ENCODE results near the gene SLC19A1.

The SLC19A1 gene

DNA sequence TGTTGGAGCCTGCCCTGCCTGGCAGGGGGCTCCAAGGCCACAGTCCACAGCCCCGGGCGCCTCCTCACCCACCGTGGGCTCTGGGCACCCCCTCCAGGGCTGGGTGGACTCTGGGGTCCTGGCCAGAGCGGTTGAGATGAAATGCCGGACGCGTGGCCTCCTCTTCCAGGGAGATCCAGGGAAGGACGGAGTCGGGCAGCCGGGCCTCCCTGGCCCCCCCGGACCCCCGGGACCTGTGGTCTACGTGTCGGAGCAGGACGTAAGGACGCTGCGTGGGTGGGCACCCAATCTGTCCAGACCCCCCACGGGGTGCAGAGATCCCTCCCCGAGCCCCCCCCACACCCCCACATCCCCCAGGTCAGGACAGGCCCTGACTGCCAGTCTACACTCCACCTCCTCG, 51.2 kb downstream of the SLC19A1 start:
- no peak overlapping the region for H3K27ac ChIP-seq (ENCODE audit: insufficient read depth, low read length, poor library complexity, severe bottlenecking)
- no peak for DNase-seq
- no peaks in the 10 kb centered on the region for H3K9me3 ChIP-seq (ENCODE audit: control insufficient read depth, low read length)
- H3K4me3 ChIP-seq (ENCODE audit: insufficient read depth, low read depth, low read length, poor library complexity, severe bottlenecking), result no peak overlapping the region
- H3K27me3 ChIP-seq (replicated peaks; ENCODE audit: control insufficient read depth, insufficient read depth, low read length, poor library complexity, severe bottlenecking), result no peaks in the 10 kb centered on the region
- H3K36me3 ChIP-seq (ENCODE audit: control insufficient read depth, insufficient read depth, low read length), result no peaks in the 10 kb centered on the region
- H3K4me1 ChIP-seq (ENCODE audit: control insufficient read depth, insufficient read depth, low read length, poor library complexity, severe bottlenecking), result no peaks in the 10 kb centered on the region

DNA sequence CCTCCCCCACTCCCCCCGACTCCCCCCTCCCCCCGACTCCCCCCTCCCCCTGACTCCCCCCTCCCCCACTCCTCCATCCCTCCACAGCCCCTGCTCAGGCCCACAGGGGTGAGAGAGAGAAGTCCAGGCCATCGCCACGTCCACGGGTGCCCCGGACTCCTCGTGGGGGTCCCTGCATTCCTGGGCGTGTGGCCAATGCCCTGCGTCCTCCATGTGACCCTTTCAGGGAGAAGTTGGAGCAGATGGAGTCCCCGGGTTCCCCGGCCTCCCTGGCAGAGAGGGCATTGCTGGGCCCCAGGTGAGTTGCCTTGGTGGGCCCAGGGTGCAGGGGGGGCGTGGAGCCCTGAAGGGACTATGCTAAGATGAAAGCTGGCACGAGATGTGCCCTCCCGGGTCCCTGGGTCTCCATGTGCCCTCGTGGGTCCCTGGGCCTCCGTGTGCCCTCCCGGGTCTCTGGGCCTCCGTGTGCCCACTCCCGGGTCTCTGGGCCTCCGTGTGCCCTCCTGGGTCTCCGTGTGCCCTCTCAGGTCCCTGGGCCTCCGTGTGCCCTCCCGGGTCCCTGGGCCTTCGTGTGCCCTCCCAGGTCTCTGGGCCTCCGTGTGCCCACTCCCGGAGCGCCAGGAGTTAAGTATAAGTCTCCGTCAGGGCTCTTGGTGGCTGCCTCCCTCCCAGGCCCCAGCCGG, 52.0 kb downstream of the SLC19A1 start:
- H3K27me3 ChIP-seq (replicated peaks; ENCODE audit: control insufficient read depth, insufficient read depth, low read length, poor library complexity, severe bottlenecking), result no peaks in the 10 kb centered on the region
- H3K4me1 ChIP-seq (ENCODE audit: control insufficient read depth, insufficient read depth, low read length, poor library complexity, severe bottlenecking), result no peaks in the 10 kb centered on the region
- H3K27ac ChIP-seq (ENCODE audit: insufficient read depth, low read length, poor library complexity, severe bottlenecking), result no peak overlapping the region
- H3K36me3 ChIP-seq (ENCODE audit: control insufficient read depth, insufficient read depth, low read length), result no peaks in the 10 kb centered on the region
- DNase-seq, result no peak
- H3K9me3 ChIP-seq (ENCODE audit: control insufficient read depth, low read length), result no peaks in the 10 kb centered on the region
- no peak overlapping the region for H3K4me3 ChIP-seq (ENCODE audit: insufficient read depth, low read depth, low read length, poor library complexity, severe bottlenecking)

DNA sequence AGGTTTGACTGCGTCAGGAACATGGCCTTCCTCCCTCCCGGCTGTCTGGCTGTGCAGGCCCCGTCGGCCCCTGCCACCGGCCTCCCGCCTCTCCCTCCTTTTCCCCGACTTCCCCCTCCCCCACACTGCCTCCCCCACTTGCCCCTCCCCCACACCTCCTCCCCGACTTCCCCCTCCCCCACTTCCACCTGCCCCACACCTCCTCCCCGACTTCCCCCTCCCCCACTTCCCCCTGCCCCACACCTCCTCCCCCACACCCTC, 52.6 kb downstream of the SLC19A1 start:
- no peak overlapping the region for H3K4me3 ChIP-seq (ENCODE audit: insufficient read depth, low read depth, low read length, poor library complexity, severe bottlenecking)
- H3K27me3 ChIP-seq (replicated peaks; ENCODE audit: control insufficient read depth, insufficient read depth, low read length, poor library complexity, severe bottlenecking), result no peaks in the 10 kb centered on the region
- H3K4me1 ChIP-seq (ENCODE audit: control insufficient read depth, insufficient read depth, low read length, poor library complexity, severe bottlenecking), result no peaks in the 10 kb centered on the region
- H3K9me3 ChIP-seq (ENCODE audit: control insufficient read depth, low read length), result no peaks in the 10 kb centered on the region
- H3K27ac ChIP-seq (ENCODE audit: insufficient read depth, low read length, poor library complexity, severe bottlenecking), result no peak overlapping the region
- no peak for DNase-seq
- no peaks in the 10 kb centered on the region for H3K36me3 ChIP-seq (ENCODE audit: control insufficient read depth, insufficient read depth, low read length)

DNA sequence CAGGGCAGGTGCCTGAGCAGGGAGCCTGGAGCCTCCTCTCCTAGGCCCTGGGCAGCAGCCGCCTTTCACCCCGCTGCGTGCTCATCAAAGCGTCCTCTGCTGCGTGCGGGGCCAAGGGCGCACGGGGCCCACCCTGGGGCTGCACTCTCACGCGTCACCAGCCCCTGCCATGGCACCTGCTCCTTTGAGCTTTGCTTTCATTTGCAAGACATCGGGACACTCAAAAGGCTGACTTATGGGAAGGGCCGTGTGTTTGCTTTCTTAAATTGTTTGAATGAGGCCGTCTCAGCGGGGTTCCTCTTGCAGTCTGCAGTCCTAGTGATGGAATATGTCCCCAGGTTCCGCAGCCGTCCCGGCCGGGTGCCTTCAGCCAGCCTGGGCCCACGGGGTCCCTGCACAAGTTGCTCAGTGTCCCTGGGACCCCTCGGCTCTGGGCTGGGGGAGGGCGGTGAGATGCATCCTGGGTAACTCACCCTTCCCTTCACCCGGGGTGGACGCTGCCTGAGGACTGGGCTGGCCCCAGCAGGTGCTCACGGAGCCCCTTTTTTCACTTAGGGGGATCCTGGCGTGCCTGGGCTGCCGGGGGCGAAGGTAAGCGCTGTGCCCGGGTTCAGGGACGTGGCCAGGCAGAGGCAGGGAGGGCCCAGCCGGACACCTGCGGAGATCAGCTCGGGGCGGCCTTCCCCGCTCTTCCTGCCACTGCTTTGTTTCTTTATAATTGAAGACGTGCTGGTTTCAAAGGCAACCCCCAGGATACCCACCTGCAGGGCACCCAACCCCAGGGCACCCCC, 53.1 kb downstream of the SLC19A1 start:
- H3K27ac ChIP-seq (ENCODE audit: insufficient read depth, low read length, poor library complexity, severe bottlenecking), result no peak overlapping the region

DNA sequence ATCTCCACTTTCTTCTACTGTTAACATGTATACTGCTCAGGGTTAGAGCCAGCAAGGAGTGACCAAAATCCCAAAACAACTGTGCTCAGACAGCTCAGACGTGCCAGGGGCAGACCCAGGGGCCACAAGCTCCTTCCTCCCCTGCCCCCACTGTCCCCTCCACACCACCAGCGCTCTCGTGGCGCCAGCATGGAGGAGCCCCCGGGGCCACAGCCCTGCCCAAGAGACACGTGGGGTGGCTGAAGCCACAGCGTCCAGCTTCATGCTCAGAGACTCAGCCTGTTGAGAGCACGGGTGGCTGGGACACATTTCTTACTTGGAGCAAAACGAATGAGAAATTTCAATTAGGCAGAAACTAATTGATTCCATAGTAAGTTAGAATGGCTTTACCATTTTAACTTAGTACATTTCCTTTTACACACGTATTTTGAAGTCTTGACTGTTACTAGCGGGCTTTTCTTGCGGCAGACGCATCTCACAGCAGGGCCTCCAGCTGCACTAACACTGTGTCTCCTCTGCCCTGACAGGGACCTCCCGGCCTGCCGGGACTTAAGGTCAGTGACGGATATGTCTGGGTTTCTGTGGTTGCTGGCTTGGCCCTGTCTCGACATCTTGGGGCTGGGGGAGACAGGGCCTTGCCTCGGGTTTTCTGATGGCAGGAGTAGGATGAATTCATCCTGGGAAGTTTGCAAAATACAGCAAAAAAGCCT, 54.2 kb downstream of the SLC19A1 start:
- no peaks in the 10 kb centered on the region for H3K36me3 ChIP-seq (ENCODE audit: control insufficient read depth, insufficient read depth, low read length)
- H3K4me3 ChIP-seq (ENCODE audit: insufficient read depth, low read depth, low read length, poor library complexity, severe bottlenecking), result no peak overlapping the region
- DNase-seq, result no peak

More for the DNA sequence above, 53.1 kb downstream of the SLC19A1 start:
- DNase-seq, result no peak
- Histone ChIP-seq H3K4me3 (ENCODE audit: insufficient read depth, low read depth, low read length, poor library complexity, severe bottlenecking) (no peak overlapping the region), H3K36me3 (ENCODE audit: control insufficient read depth, insufficient read depth, low read length) (no peaks in the 10 kb centered on the region), H3K27me3 (replicated peaks; ENCODE audit: control insufficient read depth, insufficient read depth, low read length, poor library complexity, severe bottlenecking) (no peaks in the 10 kb centered on the region), H3K9me3 (ENCODE audit: control insufficient read depth, low read length) (no peaks in the 10 kb centered on the region), H3K4me1 (ENCODE audit: control insufficient read depth, insufficient read depth, low read length, poor library complexity, severe bottlenecking) (no peaks in the 10 kb centered on the region)

DNA sequence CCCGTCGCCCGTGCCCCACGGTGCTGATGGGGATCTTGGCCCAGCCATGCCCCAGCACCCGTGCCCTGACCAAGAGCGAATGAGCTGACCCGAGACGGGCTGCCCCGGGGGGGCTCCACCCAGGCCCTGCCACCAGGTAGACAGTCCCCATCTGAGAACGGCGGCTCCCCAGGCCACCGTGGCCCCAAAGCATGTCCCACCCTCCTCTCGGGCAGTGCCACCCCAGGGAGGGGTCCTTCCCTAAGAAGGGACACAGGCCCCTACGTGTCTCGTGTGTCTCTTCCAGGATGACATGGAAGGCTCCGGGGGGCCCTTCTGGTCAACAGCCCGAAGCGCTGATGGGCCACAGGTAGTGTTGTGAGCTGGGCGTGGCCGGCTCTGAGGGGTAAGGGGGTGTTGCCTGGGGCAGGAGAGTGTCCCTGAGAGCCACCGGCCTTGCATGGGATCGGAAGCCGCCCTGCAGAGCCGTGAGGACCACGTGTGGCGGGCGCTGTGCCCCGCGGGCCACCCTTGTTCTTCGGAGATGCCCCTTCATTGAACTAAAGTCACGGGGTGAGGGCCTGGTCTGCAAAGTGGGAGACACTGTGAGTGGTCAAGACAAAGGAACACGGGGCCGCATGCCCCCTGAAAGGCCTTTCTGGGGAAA, 55.0 kb downstream of the SLC19A1 start:
- Histone ChIP-seq H3K27ac (ENCODE audit: insufficient read depth, low read length, poor library complexity, severe bottlenecking) (no peak overlapping the region), H3K9me3 (ENCODE audit: control insufficient read depth, low read length) (no peaks in the 10 kb centered on the region), H3K27me3 (replicated peaks; ENCODE audit: control insufficient read depth, insufficient read depth, low read length, poor library complexity, severe bottlenecking) (no peaks in the 10 kb centered on the region), H3K4me1 (ENCODE audit: control insufficient read depth, insufficient read depth, low read length, poor library complexity, severe bottlenecking) (no peaks in the 10 kb centered on the region), H3K36me3 (ENCODE audit: control insufficient read depth, insufficient read depth, low read length) (no peaks in the 10 kb centered on the region), H3K4me3 (ENCODE audit: insufficient read depth, low read depth, low read length, poor library complexity, severe bottlenecking) (no peak overlapping the region)
- DNase-seq, result no peak

More for the DNA sequence above, 54.2 kb downstream of the SLC19A1 start:
- Histone ChIP-seq H3K27me3 (replicated peaks; ENCODE audit: control insufficient read depth, insufficient read depth, low read length, poor library complexity, severe bottlenecking) (no peaks in the 10 kb centered on the region), H3K9me3 (ENCODE audit: control insufficient read depth, low read length) (no peaks in the 10 kb centered on the region), H3K4me1 (ENCODE audit: control insufficient read depth, insufficient read depth, low read length, poor library complexity, severe bottlenecking) (no peaks in the 10 kb centered on the region), H3K27ac (ENCODE audit: insufficient read depth, low read length, poor library complexity, severe bottlenecking) (no peak overlapping the region)

DNA sequence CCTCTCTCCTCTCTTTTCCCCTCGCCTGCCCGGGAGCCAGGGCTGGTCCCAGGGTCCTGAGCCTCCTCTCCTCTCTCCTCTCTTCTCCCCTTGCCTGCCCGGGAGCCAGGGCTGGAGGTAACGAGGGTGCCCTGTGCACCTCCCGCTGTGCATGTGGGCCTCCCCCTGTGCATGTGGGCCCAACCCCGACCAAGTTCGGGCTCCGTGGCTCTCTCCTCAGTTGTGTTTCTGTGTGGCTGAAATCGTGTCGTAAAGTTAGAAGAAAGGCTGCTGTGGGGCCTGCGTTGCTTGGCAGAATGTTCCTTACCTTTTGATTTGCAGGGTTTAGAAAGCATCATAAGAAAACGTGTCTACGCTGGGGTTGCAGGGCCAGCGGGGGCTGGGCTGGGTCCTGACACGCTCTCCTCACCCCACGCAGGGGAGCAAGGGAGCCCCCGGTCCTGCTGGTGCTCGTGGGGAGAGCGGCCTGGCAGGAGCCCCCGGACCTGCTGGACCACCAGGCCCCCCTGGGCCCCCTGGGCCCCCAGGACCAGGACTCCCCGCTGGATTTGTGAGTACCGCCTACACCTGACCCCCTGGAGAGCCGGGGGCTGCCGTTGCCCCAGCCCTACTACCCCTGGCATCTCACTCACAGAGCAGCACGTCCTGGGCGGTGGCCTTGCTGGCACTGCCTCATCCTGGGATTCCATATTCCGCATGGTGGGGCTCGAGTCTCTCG, 55.6 kb downstream of the SLC19A1 start:
- no peaks in the 10 kb centered on the region for H3K27me3 ChIP-seq (replicated peaks; ENCODE audit: control insufficient read depth, insufficient read depth, low read length, poor library complexity, severe bottlenecking)
- no peaks in the 10 kb centered on the region for H3K9me3 ChIP-seq (ENCODE audit: control insufficient read depth, low read length)
- no peaks in the 10 kb centered on the region for H3K36me3 ChIP-seq (ENCODE audit: control insufficient read depth, insufficient read depth, low read length)
- no peak for DNase-seq
- no peak overlapping the region for H3K4me3 ChIP-seq (ENCODE audit: insufficient read depth, low read depth, low read length, poor library complexity, severe bottlenecking)
- no peak overlapping the region for H3K27ac ChIP-seq (ENCODE audit: insufficient read depth, low read length, poor library complexity, severe bottlenecking)
- H3K4me1 ChIP-seq (ENCODE audit: control insufficient read depth, insufficient read depth, low read length, poor library complexity, severe bottlenecking), result no peaks in the 10 kb centered on the region

DNA sequence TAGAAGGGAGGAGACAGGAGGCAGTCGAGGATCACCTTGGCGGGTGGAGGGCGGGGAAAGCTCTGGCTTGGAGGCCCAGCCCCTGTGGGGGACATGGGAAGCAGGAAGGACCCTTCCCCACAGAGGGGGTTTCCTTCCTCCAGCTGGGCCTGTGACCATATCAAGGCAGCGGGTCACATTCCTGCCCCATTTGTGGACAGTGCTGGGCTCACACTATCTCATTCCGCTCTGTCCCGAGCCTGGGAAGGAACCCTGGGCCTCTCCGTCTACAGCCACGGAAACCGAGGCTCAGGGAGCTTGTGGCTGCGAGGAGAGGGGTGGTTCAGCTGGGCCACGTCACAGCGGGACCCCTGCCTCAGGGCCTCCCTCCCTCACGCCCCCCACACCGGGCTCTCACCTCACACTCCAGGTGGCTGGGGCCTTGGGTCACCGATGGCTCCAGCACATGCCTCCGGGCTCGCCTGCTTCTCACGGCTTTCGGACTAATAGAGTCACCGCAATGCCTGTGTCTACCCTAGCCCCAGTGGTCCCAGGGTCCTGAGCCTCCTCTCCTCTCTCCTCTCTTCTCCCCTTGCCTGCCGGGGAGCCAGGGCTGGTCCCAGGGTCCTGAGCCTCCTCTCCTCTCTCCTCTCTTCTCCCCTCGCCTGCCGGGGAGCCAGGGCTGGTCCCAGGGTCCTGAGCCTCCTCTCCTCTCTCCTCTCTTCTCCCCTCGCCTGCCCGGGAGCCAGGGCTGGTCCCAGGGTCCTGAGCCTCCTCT, 56.4 kb downstream of the SLC19A1 start:
- Histone ChIP-seq H3K9me3 (ENCODE audit: control insufficient read depth, low read length) (no peaks in the 10 kb centered on the region), H3K4me1 (ENCODE audit: control insufficient read depth, insufficient read depth, low read length, poor library complexity, severe bottlenecking) (no peaks in the 10 kb centered on the region), H3K36me3 (ENCODE audit: control insufficient read depth, insufficient read depth, low read length) (no peaks in the 10 kb centered on the region), H3K27me3 (replicated peaks; ENCODE audit: control insufficient read depth, insufficient read depth, low read length, poor library complexity, severe bottlenecking) (no peaks in the 10 kb centered on the region), H3K4me3 (ENCODE audit: insufficient read depth, low read depth, low read length, poor library complexity, severe bottlenecking) (no peak overlapping the region), H3K27ac (ENCODE audit: insufficient read depth, low read length, poor library complexity, severe bottlenecking) (no peak overlapping the region)
- DNase-seq, result no peak

DNA sequence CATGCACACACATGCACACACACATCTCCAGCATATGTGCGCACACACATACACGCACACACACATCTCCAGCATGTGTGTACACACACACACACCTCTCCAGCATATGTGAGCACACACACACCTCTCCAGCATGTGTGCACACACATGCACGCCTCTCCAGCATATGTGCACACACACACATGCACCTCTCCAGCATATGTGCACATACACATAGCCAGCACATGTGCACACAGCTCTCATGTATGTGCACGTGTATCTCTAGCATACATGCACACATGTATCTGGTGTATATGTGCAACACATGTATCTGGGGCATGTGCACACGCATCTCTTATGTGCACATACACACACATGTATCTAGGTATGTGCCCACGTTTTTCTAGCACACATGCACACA, 57.9 kb downstream of the SLC19A1 start:
- no peaks in the 10 kb centered on the region for H3K36me3 ChIP-seq (ENCODE audit: control insufficient read depth, insufficient read depth, low read length)
- DNase-seq, result no peak

More for the DNA sequence above, 57.9 kb downstream of the SLC19A1 start:
- no peak overlapping the region for H3K27ac ChIP-seq (ENCODE audit: insufficient read depth, low read length, poor library complexity, severe bottlenecking)
- H3K4me3 ChIP-seq (ENCODE audit: insufficient read depth, low read depth, low read length, poor library complexity, severe bottlenecking), result no peak overlapping the region
- H3K9me3 ChIP-seq (ENCODE audit: control insufficient read depth, low read length), result no peaks in the 10 kb centered on the region
- no peaks in the 10 kb centered on the region for H3K27me3 ChIP-seq (replicated peaks; ENCODE audit: control insufficient read depth, insufficient read depth, low read length, poor library complexity, severe bottlenecking)
- H3K4me1 ChIP-seq (ENCODE audit: control insufficient read depth, insufficient read depth, low read length, poor library complexity, severe bottlenecking), result peaks cover 3% of the 10 kb centered on the region

All from effector memory CD4-positive, alpha-beta T cell (primary cell).